ENCODE measurements around the gene CLN3. TPM values are rescaled to one million over a fixed set of nuclear protein-coding genes. Genes with fewer than 3 reads are reported as not detected.

The CLN3 gene
- total RNA-seq, 6 donors from 2014 or later: 39.5 to 96.4 (median 56.2) TPM

Other genes with a start within 250 kb of the CLN3 start
- 1 to 10 TPM; 1.1 to 4.2 (median 2.1) TPM for gene SBK1, start 199.5 kb downstream of the CLN3 start, total RNA-seq
- gene NPIPB6, start 128.6 kb downstream of the CLN3 start, total RNA-seq: 1 to 10 TPM in 2 of 6 donors, not detected in 4; 1.6 to 3.3 TPM
- gene EIF3CL, start 88.2 kb downstream of the CLN3 start, total RNA-seq: 100 to 1,000 TPM in 4 of 6 donors, 10 to 100 TPM in 2; 44.6 to 235 (median 112) TPM
- under 1 TPM in 2 of 6 donors, not detected in 4; 0.17 to 0.20 TPM for gene NPIPB7, start 19.7 kb downstream of the CLN3 start, total RNA-seq
- gene APOBR, start 2.6 kb upstream of the CLN3 start, total RNA-seq: 10 to 100 TPM; 17.0 to 45.0 (median 33.4) TPM
- 1 to 10 TPM in 1 of 6 donors, under 1 TPM in 1, not detected in 4; 0.89 to 1.4 TPM for gene IL27, start 14.8 kb upstream of the CLN3 start, total RNA-seq
- 100 to 1,000 TPM in 4 of 6 donors, 10 to 100 TPM in 2; 34.1 to 294 (median 119) TPM for gene NUPR1, start 46.9 kb upstream of the CLN3 start, total RNA-seq
- 10 to 100 TPM; 24.8 to 67.1 (median 37.3) TPM for gene SGF29, start 61.8 kb upstream of the CLN3 start, total RNA-seq
- gene SULT1A2, start 105.0 kb upstream of the CLN3 start, total RNA-seq: 10 to 100 TPM in 5 of 6 donors, 1 to 10 TPM in 1; 5.7 to 40.8 (median 17.5) TPM
- 100 to 1,000 TPM in 4 of 6 donors, 10 to 100 TPM in 2; 46.0 to 180 (median 124) TPM for gene SULT1A1, start 118.0 kb upstream of the CLN3 start, total RNA-seq
- gene NPIPB8, start 146.0 kb upstream of the CLN3 start, total RNA-seq: 1 to 10 TPM in 1 of 6 donors, under 1 TPM in 1, not detected in 4; 0.67 to 2.3 TPM
- 100 to 1,000 TPM; 218 to 799 (median 446) TPM for gene EIF3C, start 219.4 kb upstream of the CLN3 start, total RNA-seq